SIG-M5 treated with dmso at 0.1 percent for 504 hours (cell line): ENCODE data around the gene TECTB.
"Not testable (repeated sequence)": the region's sequence is repeated elsewhere in the genome, so short reads cannot be mapped to it uniquely, and the experiment has no call there.

Experiments
- DNase-seq: peaks from one replicate; lab custom pipeline; 2025; ENCODE audit not compliant: unreplicated experiment; lab: John Stamatoyannopoulos, UW

Gene TECTB

DNA sequence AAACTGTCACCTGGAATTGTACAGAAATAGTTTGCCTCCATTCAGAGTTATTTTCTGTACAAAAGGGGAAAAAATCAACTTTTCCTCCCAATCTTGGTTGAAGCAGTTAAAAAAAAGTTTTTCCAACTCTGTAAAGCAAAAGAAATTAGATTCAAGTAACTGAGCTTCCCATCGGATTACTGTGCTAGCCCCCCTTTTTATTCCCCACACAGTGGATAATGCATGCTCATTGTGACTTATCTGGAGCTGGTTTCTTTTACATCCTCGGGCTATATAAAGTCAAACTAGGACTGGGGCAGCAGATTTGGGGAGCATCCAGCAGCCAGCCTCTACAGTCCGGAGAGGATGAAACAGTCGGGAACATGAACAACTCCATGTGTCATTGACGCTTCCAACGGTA, at the start of gene TECTB:
TECTB (plus strand) TSS at position 301 of the 400 bp plus-strand sequence. CDS start 335 bp downstream, outside the sequence.
- no peak for DNase-seq

DNA sequence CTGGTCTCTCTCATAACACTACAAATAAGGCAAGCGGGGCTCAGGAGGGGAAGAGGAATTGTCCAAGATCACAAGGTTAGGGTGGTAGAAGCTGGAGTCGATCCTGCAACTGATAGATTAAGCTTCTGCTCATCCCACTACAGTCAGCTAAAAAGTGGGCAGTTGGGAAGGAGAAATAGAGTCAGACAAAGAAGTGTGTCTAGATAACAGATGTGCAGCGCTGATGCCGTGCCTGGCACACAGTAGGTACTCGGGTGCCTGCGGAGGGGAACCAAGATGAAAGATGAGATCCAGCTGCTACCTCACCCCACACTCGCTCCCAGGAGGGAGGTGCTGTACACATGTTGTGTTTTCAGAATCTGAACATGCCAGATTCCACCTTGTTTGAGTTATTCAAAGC, 48.1 kb upstream of the TECTB start:
- no peak for DNase-seq

DNA sequence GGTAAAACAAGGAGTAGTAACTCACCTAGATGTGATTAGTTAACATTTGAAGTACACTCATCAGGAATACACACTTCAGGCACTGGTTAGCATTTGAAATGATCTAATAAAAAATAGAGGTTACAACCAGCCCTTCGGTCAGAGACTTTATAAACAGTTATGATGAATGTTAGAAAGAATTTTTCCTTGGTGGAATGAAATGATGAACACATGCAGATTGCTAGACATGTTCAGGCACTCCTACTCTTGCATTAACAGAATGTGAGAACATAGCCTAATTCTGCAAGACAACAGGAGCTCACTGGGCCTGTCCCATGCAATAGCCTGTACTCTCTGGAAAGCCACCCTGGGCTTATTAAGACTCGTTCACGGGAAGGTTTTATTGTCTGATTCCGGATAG, 47.3 kb upstream of the TECTB start:
- DNase-seq, result no peak

DNA sequence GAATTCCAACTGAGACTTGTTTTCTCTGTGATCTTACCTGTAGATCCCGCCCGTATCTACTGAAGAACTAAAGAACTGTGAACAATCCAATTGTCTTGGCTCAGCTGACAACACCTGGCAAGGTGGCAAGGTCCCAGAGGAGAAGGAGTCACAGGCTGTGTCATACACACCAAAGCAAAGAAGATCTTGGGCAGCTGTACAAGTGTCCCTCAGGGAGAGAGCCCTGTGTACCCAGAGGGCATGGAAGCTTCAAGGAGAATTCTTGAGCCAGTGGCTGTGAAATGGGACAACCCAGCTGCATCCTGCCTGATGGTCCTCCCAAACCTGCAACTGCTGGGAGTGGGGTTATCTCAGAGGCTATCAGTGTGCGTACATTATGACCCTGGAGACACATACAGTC, 46.7 kb upstream of the TECTB start:
- DNase-seq, result no peak

DNA sequence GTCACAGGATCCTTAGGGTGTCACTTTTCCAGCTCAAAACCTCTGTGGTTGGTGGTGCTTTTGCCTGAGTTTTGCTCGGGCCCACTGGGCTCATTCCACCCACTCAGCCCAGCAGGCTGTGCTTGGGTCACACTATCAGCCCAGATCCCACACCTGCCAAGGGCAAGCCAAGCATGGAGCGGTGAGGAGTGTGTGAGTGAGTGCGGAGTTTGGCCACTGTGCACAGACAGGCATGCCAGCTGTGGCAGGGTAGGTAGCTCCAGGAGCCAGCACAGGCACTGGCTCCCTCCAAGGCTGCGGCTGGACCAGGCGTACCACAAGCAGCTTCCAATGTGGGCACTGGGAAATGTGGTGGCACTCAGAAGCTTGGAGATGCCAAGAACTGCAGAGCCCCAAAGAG, 43.9 kb upstream of the TECTB start:
- no peak for DNase-seq

DNA sequence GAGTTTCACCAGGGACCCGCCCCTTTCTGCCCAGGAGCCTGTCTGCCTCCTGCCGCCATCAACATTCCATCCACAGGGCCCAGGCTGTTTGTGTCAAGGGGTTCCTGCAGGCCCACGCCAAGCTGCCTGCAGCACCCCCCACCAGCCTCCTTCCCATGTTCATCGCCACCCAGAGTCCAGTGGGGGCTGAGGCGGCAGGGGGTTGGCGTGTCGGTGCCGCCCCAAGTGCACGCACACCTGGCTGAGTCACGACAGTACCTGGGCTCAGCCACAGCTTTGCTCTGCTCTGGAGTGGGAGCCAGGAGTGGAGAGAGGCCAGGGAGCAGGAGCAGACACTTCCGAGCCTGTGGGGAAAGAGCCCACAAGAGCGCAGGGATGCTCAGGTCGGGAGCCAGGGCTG, 42.8 kb upstream of the TECTB start:
- no peak for DNase-seq

DNA sequence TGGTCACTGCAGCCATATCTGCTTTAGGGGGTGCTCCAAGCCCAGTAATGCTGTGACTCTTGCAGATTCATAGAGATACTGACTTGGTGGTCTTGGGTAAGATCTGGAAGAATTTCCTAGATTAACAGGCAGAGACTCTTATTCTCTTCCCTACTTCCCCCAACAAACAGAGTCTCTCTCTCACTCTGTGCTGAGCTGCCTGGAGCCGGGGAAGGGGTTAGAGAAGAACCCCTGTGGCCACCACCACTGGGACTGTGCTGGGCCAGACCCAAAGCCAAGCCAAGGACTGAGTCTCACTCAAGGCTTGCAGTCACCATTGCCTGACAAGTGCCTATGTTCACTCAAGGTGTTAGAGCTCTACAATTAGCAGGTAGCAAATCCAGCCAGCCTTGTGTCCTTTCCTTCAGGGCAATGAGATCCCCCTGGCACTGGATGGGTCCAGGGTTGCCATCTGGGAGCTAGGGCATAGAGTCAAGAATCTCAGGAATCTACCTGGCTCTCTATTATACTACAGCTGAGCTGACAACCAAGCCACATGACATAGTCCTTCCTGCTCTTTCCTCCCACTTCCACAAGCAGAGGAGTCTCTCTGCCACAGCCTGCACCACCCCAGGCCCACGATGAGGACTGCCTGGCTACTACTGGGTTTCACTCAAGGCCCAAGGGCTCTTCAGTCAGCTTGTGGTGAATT, 41.4 kb upstream of the TECTB start:
- no peak for DNase-seq

DNA sequence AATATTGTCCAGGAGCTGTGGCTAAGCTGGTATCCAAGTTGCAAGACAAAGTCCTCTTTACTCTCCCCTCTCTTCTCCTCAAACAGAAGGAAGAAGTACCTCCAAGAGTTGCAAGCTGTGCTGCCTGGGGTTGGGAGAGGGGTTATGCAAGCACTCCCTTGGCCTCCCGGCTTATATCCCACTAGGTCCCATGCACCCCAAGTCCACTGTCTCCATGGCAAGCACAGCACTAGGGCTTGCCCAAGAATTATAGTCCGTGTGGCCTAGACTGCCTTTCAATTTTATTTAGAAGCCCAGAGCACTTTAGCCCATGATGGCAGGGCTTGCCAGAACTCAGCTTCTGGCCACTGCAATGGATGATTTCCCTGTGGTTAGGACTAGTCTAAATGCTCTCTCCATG, 40.4 kb upstream of the TECTB start:
- no peak for DNase-seq

DNA sequence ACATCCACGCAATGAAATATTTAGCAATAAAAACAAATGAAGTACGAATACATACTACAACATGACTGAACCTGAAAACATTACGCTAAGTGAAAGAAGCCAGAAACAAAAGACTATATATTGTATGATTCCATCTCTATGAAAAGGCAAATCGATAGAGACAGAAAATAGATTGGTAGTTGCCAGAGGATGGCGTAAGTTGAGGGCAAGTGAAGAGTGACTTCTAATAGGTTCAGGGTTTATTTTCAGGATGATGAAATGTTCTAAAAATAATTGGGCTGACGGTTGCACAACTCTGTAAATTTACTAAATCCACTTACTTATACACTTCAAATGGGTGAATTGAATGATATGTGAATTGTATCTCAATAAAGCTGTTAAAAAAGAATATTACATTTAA, 39.5 kb upstream of the TECTB start:
- DNase-seq, result peak; percentile 51

DNA sequence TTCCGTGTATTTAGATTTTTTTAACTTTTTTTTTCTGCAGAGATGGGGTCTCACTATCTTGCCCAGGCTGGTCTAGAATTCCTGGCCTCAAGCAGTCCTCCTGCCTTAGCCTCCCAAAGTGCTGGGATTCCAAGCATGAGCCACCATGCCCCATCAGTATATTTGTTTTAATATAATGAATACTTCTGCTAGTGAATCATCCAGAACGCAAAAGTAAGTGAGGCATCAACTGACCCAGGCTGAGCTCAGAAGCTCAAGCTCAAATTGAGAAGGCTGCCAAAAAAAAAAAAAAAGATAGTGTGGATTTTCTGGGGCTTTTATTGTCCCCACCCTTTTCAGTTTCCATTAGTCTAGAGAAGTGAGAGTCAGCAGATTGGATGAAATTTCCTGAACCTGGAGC, 39.0 kb upstream of the TECTB start:
- no peak for DNase-seq

DNA sequence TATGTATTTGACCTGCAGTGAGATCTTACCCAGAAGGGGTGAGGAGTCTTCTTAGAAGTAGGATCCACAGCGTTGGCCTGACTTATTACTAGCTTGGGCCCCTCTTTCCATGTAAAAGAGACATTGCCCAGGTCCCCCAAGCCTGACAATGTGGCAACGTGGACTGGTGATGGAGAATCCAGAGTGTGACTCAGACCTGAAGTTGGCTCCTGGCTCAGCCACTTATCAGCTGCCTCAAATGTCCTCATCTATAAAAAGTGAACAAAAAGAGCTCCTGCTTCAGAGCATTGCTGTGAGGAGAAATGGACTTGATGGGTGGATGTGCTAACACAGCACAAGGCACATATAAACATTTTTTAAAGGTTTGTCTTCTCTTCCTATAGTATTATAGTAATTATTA, 35.4 kb upstream of the TECTB start:
- DNase-seq, result no peak

DNA sequence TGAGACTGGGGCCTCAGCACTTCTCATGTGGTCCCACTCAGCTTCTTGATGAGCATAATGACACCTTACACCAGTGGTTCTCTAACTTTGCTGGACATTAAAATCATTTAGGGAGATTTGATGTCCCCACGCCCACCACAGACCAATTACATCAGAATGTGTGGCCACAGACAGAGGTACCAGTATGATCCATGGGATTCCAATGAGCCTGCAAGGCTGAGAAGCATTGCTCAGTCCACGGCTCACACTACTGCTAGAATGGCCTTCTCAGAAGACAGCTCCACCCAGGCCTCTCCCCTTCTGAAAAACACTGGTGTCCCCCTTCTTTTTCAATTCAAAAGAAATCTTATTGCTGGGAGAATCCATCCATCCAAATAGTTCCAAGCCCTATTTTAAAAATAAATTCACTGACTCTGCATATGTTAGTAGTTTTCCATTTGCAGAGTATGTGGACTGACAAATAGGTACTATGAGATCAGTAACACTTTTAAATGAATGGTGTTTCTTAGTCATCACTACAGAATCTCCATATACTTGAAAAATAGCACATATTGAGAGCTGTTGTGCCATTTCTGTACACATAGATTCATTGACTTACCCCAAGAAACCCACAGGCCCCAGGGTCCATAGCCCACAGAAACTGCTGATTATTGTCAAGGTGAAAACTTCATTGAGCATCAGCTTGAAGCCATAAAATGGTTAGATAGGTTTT, 34.5 kb upstream of the TECTB start:
- no peak for DNase-seq

DNA sequence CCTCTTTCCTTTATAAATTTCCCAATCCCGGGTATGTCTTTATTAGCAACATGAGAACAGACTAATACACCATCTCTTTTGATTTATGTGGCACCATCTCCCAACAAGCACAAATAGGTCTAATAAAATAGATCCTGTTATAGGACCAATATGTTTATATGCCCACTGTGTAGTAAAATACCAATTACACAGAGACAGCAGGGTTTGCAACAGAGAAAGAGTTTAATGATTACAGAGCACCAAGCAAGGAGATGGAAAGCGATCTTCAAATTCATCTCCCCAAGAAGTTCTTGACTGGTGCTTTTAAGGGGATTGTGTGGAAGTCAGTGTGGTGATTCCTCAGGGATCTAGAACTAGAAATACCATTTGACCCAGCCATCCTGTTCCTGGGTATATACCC, 33.5 kb upstream of the TECTB start:
- no peak for DNase-seq

DNA sequence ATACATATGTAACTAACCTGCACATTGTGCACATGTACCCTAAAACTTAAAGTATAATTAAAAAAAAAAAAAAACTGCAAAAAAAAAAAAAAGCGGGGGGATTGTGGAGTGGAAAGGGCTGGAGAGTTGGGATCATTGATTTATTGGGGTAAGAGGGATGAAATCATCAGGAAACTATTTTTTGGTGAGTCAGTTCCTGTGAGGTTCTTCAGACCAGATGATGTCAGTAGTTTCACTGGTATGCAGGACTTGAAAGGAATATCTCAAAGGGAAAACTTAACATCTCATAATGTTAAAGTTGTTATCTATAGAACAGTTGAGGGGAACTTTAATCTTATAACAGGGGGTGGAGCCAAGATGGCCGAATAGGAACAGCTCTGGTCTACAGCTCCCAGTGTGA, 32.6 kb upstream of the TECTB start:
- no peak for DNase-seq

DNA sequence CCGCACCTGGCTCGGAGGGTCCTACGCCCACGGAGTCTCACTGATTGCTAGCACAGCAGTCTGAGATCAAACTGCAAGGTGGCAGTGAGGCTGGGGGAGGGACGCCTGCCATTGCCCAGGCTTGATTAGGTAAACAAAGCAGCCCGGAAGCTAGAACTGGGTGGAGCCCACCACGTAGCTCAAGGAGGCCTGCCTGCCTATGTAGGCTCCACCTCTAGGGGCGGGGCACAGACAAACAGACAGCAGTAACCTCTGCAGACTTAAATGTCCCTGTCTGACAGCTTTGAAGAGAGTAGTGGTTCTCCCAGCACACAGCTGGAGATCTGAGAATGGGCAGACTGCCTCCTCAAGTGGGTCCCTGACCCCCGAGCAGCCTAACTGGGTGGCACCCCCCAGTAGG, 32.0 kb upstream of the TECTB start:
- DNase-seq, result not testable (repeated sequence)

DNA sequence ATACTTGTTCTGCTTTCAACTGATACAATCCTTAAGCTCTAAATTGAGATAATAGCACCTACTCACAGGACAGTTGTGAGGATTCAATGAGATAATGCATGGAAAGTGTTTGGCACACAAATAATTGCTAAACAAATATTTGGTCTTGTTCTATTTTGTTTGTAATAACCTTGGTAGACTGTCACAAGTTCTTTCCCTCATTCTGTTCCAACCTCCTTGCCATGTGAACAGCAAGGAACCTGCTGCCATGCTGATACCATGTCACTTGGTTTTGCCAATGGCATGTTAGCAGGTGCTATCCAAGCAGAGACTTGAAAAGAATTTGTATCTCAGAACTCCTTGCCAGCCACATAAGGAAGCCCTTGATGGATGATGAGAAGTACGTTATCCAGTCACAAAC, 24.8 kb upstream of the TECTB start:
- DNase-seq, result no peak

DNA sequence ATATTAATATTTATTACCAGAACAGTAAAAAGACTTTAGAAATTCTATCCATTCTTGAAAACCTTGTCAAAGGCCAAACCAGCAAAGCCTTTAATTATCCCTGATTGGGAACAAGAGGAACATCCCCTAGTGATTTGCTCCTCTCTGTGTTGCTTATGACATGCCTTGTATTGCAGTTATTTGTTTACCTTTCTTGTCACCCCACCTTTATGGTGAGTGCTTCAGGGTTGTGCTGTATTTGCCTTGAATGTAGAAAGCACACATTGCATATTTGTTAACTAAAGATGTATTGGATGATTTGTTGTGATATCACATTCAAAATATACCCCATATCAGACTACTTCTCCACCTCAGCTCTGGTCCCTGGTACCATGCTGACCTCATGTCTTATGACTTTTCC, 23.5 kb upstream of the TECTB start:
- no peak for DNase-seq

DNA sequence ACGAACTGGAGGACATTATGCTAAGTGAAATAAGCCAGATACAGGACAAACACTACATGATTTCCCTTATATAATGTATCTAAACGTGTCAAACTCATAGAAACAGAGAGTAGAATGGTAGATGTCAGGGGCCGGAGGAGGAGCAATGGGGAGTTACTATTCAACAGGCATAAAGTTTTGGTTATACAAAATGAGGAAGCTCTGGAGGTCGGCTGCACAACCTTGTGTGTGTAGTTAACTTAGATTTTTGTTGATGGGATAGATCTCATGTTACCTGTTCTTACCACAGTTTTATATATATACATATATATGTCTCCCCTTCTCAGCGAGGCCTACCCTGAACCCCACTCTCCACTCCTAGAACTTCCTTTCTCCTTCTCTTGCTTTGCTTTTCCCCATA, 22.4 kb upstream of the TECTB start:
- no peak for DNase-seq

DNA sequence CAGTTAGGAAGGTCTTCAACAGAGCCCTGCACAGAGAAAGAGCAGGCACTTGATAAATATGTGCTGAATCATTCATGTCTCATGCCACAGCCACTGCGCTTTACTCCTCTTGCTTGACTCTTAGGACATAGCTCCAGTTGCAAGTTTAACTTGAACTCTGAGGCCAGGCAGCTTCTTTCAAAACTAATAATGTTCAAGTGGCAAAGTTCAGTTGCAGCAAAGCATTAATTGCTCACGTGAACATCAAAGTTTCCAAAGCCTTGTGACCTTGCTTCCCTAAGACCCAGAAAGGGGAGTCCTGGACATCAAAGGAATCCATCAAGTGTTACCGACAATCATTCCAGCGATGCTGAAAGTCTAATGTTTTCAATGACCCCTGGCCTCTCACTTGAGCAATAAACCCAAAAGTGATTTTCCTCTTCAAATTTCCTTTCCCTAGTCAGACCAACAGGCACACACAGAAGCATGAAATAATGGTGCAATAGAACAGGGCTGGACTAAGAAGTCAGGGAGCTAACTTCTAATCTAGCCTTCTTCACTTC, 21.8 kb upstream of the TECTB start:
- no peak for DNase-seq

DNA sequence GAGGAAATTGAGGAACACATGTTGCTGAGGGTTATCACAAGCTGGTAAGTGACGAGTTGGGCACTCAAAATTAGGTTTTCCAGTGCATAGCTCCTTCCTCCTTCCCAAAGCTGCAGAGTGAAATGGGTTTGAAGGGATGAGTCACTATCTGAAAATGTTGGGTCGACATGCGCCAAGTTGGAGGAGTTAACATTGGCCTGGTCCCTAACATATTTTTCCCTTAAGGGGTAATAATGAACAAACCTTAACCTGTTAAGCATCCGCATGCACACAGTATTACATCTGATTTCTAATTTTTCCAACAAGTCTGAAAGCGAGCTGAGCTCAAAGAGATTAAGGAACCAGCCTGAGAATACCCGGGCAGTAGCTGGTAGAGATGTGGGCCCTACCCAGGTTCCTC, 20.7 kb upstream of the TECTB start:
- DNase-seq, result no peak

DNA sequence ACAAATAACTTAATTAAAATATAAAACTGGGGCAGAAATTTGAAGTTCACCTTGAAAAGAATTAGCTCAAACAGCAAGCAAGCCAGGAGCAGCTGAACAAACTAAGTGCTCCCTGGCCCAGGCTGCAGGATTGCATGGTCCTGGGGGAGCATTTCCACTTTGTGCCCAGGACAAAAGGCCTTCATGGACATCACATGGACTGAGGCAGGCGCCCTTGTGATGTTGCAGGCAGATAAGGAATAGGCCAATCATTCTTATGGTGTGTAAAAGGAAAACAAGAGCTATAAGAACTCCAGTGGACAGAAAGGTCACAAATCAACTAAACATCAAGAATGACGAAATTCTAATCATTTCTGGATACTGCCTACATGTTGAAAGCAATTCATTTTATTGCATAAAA, 17.5 kb upstream of the TECTB start:
- no peak for DNase-seq

DNA sequence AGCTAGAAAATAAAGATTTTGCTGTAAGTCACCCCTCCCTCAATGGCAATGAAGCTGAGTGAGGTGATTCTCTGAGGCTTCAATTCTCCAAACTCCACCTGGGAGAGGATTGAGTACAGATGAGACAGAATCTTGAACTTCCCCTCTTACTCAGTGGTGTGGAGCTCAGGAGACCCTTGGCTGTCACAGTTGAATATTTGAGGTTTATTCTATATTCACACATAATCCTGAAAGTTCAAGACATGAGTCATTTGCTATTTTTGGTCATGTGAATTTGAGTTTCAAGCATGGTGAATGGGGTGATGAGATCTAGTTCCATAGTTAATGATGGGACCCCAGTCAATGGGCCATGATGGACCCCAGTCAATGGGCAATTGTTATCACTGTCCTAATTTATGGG, 13.9 kb upstream of the TECTB start:
- no peak for DNase-seq

DNA sequence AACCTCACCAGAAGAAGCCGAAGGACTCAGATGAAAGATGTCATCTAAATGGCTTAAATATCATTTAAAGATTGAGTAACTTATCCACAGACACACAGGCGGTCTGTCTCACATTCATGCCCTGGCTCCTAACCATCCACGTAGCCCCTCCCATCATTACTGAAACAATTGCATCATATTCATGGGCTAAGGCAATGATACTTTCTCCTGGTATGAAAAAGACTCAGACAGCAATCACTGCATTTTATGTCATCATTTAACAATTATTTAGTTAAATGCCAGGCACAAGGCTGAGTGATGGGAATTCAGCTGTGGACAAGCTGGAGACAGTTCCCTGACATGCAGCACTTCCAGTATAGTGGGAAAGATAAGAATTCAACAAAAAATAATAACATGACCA, 11.2 kb upstream of the TECTB start:
- DNase-seq, result no peak
